Measurements from ENCODE around the gene TFAP2A.

TFAP2A gene

GRCh38 chr6:10416863-10417641, 2.2 kb upstream of the TFAP2A start:
- DNase-seq (ENCODE audit: low read depth): no peak
- TF ChIP-seq CTCF (IDR thresholded peaks at IDR 0.05; ENCODE audit: low read depth, low read length, missing control alignments): no peak
- no peak overlapping the region for H3K4me3 ChIP-seq (ENCODE audit: low read depth, low read length)

GRCh38 chr6:10416516-10416862, 1.6 kb upstream of the TFAP2A start:
- no peak for DNase-seq (ENCODE audit: low read depth)
- no peak for TF ChIP-seq CTCF (IDR thresholded peaks at IDR 0.05; ENCODE audit: low read depth, low read length, missing control alignments)
- no peak overlapping the region for H3K4me3 ChIP-seq (ENCODE audit: low read depth, low read length)

- TF ChIP-seq CTCF (IDR thresholded peaks at IDR 0.05; ENCODE audit: low read depth, low read length, missing control alignments): no peak
- DNase-seq (ENCODE audit: low read depth): no peak
- no peak overlapping the region for H3K4me3 ChIP-seq (ENCODE audit: low read depth, low read length)
Measured at GRCh38 chr6:10415617-10416480, 975 bp upstream of the TFAP2A start.

GRCh38 chr6:10413850-10414738, 780 bp downstream of the TFAP2A start:
- peak overlapping the region; percentile 62 for H3K4me3 ChIP-seq (ENCODE audit: low read depth, low read length)
- DNase-seq (ENCODE audit: low read depth): no peak
- no peak for TF ChIP-seq CTCF (IDR thresholded peaks at IDR 0.05; ENCODE audit: low read depth, low read length, missing control alignments)

- peak overlapping the region; percentile 62 for H3K4me3 ChIP-seq (ENCODE audit: low read depth, low read length)
- no peak for DNase-seq (ENCODE audit: low read depth)
- no peak for TF ChIP-seq CTCF (IDR thresholded peaks at IDR 0.05; ENCODE audit: low read depth, low read length, missing control alignments)
Measured at GRCh38 chr6:10413262-10413849, 1.5 kb downstream of the TFAP2A start.

- peak overlapping the region; percentile 62 for H3K4me3 ChIP-seq (ENCODE audit: low read depth, low read length)
- no peak for TF ChIP-seq CTCF (IDR thresholded peaks at IDR 0.05; ENCODE audit: low read depth, low read length, missing control alignments)
- no peak for DNase-seq (ENCODE audit: low read depth)
Measured at GRCh38 chr6:10412461-10413261, 2.2 kb downstream of the TFAP2A start.

Measured in GM12864 (cell line).